ENCODE results near the gene SPATA9. TPM values are rescaled to one million over a fixed set of nuclear protein-coding genes. Genes with fewer than 3 reads are reported as not detected.

Gene SPATA9
- total and polyA plus RNA-seq, 2 of the 13 experiments (the other 11 are each of a cell fraction or from before 2014, with no cell fraction given), result not detected

DNA sequence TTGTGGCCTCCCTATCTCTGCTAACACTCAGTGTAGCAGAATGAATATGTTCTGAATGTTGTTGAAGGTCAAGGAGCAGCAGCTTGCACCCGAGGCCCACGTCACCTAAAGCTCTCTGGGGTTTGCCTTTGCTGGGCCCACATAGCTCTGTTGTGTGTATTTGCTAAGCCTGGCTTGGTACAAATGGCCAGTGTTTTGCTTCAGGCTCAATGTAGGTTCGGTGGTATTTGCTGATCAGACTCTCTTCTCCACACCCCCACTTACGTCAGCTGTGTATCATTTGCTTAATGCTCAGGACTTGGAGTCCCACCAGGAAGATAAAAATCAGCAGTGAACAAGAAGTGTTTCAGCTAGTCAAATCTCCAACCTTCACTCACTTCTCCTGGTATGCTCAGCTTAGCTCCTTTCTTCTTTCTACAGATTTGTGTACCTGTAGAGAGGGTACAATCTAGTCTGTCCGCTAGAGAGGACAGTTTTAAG is 41.0 kb downstream of the SPATA9 start (continued):
- TF ChIP-seq, protein P1, sequence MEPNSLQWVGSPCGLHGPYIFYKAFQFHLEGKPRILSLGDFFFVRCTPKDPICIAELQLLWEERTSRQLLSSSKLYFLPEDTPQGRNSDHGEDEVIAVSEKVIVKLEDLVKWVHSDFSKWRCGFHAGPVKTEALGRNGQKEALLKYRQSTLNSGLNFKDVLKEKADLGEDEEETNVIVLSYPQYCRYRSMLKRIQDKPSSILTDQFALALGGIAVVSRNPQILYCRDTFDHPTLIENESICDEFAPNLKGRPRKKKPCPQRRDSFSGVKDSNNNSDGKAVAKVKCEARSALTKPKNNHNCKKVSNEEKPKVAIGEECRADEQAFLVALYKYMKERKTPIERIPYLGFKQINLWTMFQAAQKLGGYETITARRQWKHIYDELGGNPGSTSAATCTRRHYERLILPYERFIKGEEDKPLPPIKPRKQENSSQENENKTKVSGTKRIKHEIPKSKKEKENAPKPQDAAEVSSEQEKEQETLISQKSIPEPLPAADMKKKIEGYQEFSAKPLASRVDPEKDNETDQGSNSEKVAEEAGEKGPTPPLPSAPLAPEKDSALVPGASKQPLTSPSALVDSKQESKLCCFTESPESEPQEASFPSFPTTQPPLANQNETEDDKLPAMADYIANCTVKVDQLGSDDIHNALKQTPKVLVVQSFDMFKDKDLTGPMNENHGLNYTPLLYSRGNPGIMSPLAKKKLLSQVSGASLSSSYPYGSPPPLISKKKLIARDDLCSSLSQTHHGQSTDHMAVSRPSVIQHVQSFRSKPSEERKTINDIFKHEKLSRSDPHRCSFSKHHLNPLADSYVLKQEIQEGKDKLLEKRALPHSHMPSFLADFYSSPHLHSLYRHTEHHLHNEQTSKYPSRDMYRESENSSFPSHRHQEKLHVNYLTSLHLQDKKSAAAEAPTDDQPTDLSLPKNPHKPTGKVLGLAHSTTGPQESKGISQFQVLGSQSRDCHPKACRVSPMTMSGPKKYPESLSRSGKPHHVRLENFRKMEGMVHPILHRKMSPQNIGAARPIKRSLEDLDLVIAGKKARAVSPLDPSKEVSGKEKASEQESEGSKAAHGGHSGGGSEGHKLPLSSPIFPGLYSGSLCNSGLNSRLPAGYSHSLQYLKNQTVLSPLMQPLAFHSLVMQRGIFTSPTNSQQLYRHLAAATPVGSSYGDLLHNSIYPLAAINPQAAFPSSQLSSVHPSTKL (CRISPR knock-in tag; IDR thresholded peaks at IDR 0.05), result 0 out of 2 replicates have a peak, but pooled peaks have one; percentile 17
- TF ChIP-seq CREB1 (IDR thresholded peaks at IDR 0.05) (no peak), CREB1 (CRISPR knock-in tag; IDR thresholded peaks at IDR 0.05) (peak; percentile 35; the same call in 1 of the 2 replicates), HNF4A (CRISPR knock-in tag; IDR thresholded peaks at IDR 0.05) (peak; percentile 24; the same call in 1 of the 2 replicates), SOX13 (IDR thresholded peaks at IDR 0.05) (no peak), SOX13 (CRISPR knock-in tag; conservative IDR thresholded peaks at IDR 0.05 in 1 of 2, IDR thresholded peaks at IDR 0.05 in 1 of 2) (no peak), MAFF (IDR thresholded peaks at IDR 0.05; ENCODE audit: low read depth, low read length) (peak; percentile 28; the same call in 1 of the 2 replicates)

DNA sequence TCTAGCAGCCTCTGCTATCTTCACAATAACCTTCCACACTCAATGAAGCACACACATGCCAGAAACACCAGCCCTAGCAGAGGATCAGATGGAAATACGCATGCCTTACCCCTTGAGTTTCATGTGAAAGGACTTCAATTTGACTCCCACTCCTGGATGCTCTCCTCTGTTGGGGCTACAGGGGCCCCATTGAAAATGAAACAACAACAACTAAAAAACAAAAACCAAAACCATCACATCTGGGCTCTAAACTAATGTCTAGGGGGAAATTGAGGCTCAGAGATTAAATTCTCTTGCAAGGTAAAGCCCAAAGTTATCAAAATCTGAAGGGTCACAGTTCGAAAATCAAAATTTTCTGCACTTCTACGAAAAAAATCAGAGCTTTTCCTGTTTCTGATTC is 44.2 kb downstream of the SPATA9 start:
- BruUV-seq (replicated peaks), result no TSS peak
- Histone ChIP-seq H3K36me3 (replicated peaks in 1 of 2; ENCODE audit: control insufficient read depth in 1 of 2, insufficient read depth in 2 of 2, low read length in 2 of 2) (no peaks in the 10 kb centered on the region), H4K20me1 (ENCODE audit: insufficient read depth, low read length) (no peaks in the 10 kb centered on the region), H3K9ac (ENCODE audit: insufficient read depth, low read depth, low read length) (no peak overlapping the region), H3K4me1 (ENCODE audit: insufficient read depth, low read length) (peaks cover 28% of the 10 kb centered on the region), H3K9me3 (ENCODE audit: low read length) (no peaks in the 10 kb centered on the region), H3K27me3 (ENCODE audit: control insufficient read depth in 1 of 2, insufficient read depth in 2 of 2, low read length in 2 of 2) (peaks cover 0 to 14% of the 10 kb centered on the region in 2 experiments; a peak in 2 of 5 replicates), H3K27ac (ENCODE audit: extremely low read length, insufficient read depth, low read length) (no peak overlapping the region), H3K4me2 (ENCODE audit: low read depth, low read length) (no peak overlapping the region), H2AFZ (ENCODE audit: low read length) (no peak overlapping the region), H3K4me3 (replicated peaks in 1 of 3; ENCODE audit: insufficient read depth in 1 of 3, low read depth in 2 of 3, low read length in 3 of 3) (no peak overlapping the region), H3K79me2 (ENCODE audit: insufficient read depth, low read length) (no peaks in the 10 kb centered on the region)
- no peak for TF ChIP-seq MAFF (IDR thresholded peaks at IDR 0.05; ENCODE audit: low read depth, low read length)
- no peak for TF ChIP-seq HOXA9 (CRISPR knock-in tag; IDR thresholded peaks at IDR 0.05; ENCODE audit: borderline replicate concordance)
- no peak for DNase-seq (ENCODE audit: low spot score)
- ChIA-PET CTCF (ENCODE audit: low intra/inter-chr PET ratio, low total read pairs) (no interaction called here), POLR2A (interaction anchor here (1.7 kb wide), 1 partner anchor 8 kb away, joined by 3 read pairs; the partner anchor contains the start of gene RFESD)
- no peak for FAIRE-seq
- ATAC-seq, result no peak
- in situ Hi-C loops (cut with HindIII; ENCODE audit: extremely low pct_ligation_motif_present, low pct_unique_long_range_greater_than_20kb), result loop anchor here (25.0 kb wide), 1 partner anchor 699 kb away; no protein-coding TSS in a partner anchor
- intact Hi-C loops (cut with micrococcal nuclease; ENCODE audit: unreplicated experiment), result no loop called here
- WGBS (ENCODE audit: low lambda C conversion rate), result 33% methylated on average over 3 of the region's 3 CpGs
